GM19239 (cell line): ENCODE measurements around the gene NCOA6.

ENCODE experiments used
- DNase-seq: peaks from one replicate; pipeline ENCODE4 v3.0.0; 2011; ENCODE audit warnings: low spot score; ENCODE audit not compliant: insufficient read length
- FAIRE-seq: peaks from 2 replicates; lab custom pipeline; 2011; peaks lifted over from hg19 to GRCh38; lab: Jason Lieb, UNC

NCOA6 gene

DNA sequence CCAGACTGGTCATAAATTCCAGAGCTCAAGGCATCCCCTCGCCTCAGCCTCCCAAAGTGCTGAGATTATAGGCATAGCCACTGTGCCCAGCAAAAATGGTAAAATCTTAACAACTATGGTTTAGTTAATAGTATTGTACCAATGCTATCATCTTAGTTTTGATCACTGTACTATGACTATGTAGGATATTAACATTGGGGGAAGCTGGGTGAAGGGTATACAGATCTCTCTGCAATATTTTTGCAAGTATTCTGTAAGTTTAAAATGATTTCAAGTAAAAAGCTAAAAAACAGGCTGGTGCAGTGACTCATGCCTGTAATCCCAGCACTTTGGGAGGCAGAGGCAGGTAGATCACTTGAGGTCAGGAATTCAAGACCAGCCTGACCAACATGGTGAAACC, 156.4 kb downstream of the NCOA6 start:
- FAIRE-seq = no peak

More for the DNA sequence above, 156.4 kb downstream of the NCOA6 start:
- DNase-seq = no peak
